Measurements from ENCODE around the gene CLIC4. TPM values are rescaled to one million over a fixed set of nuclear protein-coding genes. Genes with fewer than 3 reads are reported as not detected.

CLIC4 gene
- total and polyA plus RNA-seq, 10 of the 15 experiments (the other 5 are each of a cell fraction or from before 2014, with no cell fraction given) = 20.4 to 107 (median 69.6) TPM

DNA sequence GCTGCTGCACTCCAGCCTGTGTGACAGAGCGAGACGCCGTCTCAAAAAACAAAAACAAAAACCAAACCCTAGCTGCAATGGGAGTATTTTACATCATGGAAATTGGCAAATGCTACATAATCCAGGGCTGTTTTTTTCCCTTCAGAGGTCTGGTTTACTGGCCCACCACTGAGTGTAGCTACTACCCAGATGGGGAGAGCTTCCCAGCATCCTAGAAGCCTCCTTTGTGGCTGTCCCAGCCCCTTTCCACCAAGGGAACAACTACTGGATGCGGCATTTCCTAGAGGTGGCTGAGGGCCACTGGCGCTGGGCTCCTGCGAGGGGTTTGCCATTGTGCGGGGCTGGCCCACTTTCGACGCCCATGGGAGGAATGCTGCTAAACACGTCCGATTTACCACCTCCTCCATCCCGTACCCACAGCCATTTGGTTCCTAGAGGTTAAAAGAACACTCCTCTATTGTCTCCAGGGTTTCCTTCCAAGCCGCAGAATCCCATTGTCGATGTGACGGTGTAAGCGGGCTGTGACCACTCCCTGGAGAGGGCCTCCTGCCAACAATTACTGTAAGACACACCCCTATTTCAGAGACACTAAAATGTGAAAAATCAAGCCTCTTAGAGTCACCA is 129.5 kb downstream of the CLIC4 start:
- ChIA-PET CTCF (interaction anchor here (0.6 to 1.1 kb wide), 3 partner anchors 25 to 310 kb away, joined by 3 read pairs; no protein-coding TSS in a partner anchor), POLR2A (no interaction called here), SMC1A (ENCODE audit: uncharacterized antibody, unreplicated experiment) (interaction anchor here (1.0 kb wide), 1 partner anchor 15 kb away, joined by 4 read pairs; no protein-coding TSS in a partner anchor), RAD21 (ENCODE audit: unreplicated experiment) (interaction anchor here (0.6 kb wide), 1 partner anchor 348 kb away, joined by 3 read pairs; no protein-coding TSS in a partner anchor)
- H3K4me3 ChIP-seq = no peak overlapping the region
- no peak overlapping the region for H3K27ac ChIP-seq (ENCODE audit: control insufficient read depth, insufficient read depth)
- no peak for ATAC-seq
- H3K4me2 ChIP-seq (ENCODE audit: control insufficient read depth, insufficient read depth) = no peak overlapping the region
- H3K79me2 ChIP-seq (ENCODE audit: control insufficient read depth, insufficient read depth, low read length) = no peaks in the 10 kb centered on the region
- FAIRE-seq = no peak
- no peaks in the 10 kb centered on the region for H4K20me1 ChIP-seq (ENCODE audit: control insufficient read depth, insufficient read depth)
- no peaks in the 10 kb centered on the region; a peak in 2 of 4 replicates for H3K27me3 ChIP-seq (replicated peaks in 1 of 2; ENCODE audit: control insufficient read depth in 2 of 2, insufficient read depth in 2 of 2, low read length in 1 of 2)
- no peak overlapping the region for H3K9ac ChIP-seq (ENCODE audit: control insufficient read depth, insufficient read depth, low read length)
- in situ Hi-C loops (cut with MboI) (no loop called here), intact Hi-C loops (cut with micrococcal nuclease; ENCODE audit: unreplicated experiment) (no loop called here)
- no peak for TF ChIP-seq MEF2A (IDR thresholded peaks at IDR 0.05; ENCODE audit: insufficient read depth, low read depth, low read length)
- TF ChIP-seq NBN (IDR thresholded peaks at IDR 0.05) = no peak
- TF ChIP-seq RAD51 (IDR thresholded peaks at IDR 0.05) = no peak
- TF ChIP-seq PAX5 (IDR thresholded peaks at IDR 0.05; ENCODE audit: borderline replicate concordance, low read depth, low read length) = no peak
- no peak for TF ChIP-seq ATF7 (IDR thresholded peaks at IDR 0.05; ENCODE audit: low read depth)
- TF ChIP-seq RB1 (IDR thresholded peaks at IDR 0.05; ENCODE audit: borderline replicate concordance) = no peak
- no peak for TF ChIP-seq ZBED1 (IDR thresholded peaks at IDR 0.05; ENCODE audit: borderline replicate concordance)
- TF ChIP-seq, protein P1, sequence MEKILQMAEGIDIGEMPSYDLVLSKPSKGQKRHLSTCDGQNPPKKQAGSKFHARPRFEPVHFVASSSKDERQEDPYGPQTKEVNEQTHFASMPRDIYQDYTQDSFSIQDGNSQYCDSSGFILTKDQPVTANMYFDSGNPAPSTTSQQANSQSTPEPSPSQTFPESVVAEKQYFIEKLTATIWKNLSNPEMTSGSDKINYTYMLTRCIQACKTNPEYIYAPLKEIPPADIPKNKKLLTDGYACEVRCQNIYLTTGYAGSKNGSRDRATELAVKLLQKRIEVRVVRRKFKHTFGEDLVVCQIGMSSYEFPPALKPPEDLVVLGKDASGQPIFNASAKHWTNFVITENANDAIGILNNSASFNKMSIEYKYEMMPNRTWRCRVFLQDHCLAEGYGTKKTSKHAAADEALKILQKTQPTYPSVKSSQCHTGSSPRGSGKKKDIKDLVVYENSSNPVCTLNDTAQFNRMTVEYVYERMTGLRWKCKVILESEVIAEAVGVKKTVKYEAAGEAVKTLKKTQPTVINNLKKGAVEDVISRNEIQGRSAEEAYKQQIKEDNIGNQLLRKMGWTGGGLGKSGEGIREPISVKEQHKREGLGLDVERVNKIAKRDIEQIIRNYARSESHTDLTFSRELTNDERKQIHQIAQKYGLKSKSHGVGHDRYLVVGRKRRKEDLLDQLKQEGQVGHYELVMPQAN (conservative IDR thresholded peaks at IDR 0.05) = no peak
- TF ChIP-seq FOS (IDR thresholded peaks at IDR 0.05; ENCODE audit: borderline replicate concordance, extremely low read depth, insufficient read length) = no peak
- no peak for TF ChIP-seq SUPT20H (IDR thresholded peaks at IDR 0.05; ENCODE audit: borderline replicate concordance, control insufficient read depth, low read depth, low read length)
- TF ChIP-seq TCF3 (IDR thresholded peaks at IDR 0.05; ENCODE audit: borderline replicate concordance, insufficient read depth, low read depth, low read length) = no peak
- TF ChIP-seq NFYA (IDR thresholded peaks at IDR 0.05; ENCODE audit: borderline replicate concordance, low read depth, low read length) = no peak
- no TSS peak for BruUV-seq (replicated peaks)
- no peak for DNase-seq (ENCODE audit: low read depth, low spot score)
- H3K9me3 ChIP-seq (replicated peaks; ENCODE audit: control insufficient read depth, insufficient read depth, low read length) = peaks cover 2% of the 10 kb centered on the region; the same call in 2 of the 3 replicates
- peaks cover 7% of the 10 kb centered on the region for H3K4me1 ChIP-seq (ENCODE audit: control insufficient read depth, insufficient read depth, low read length)
- H3K36me3 ChIP-seq (ENCODE audit: control insufficient read depth in 2 of 2, insufficient read depth in 2 of 2, low read length in 1 of 2) = no peaks in the 10 kb centered on the region
- WGBS (ENCODE audit: insufficient coverage, insufficient replicate concordance, low lambda C conversion rate, missing lambda C conversion rate) = 64% methylated on average over 16 of the region's 16 CpGs
- no peak overlapping the region for H2AFZ ChIP-seq (ENCODE audit: control insufficient read depth, low read depth, low read length)
